MM.1S (cell line): Measurements from ENCODE around the gene SLC12A7.

Experiments
- DNase-seq: peaks from one replicate; pipeline ENCODE4 v3.0.0-alpha.2; 2015
- H2AFZ ChIP-seq: fragments of 300-600 bp; sonication (generic); 2 replicates; pipeline ENCODE4 v1.6.0; 2016; ENCODE audit warnings: antibody characterized with exemption, low read length
- H3F3A ChIP-seq: fragments of 300-600 bp; sonication (generic); 2 replicates; pipeline ENCODE4 v1.6.1; 2016; ENCODE audit warnings: mild to moderate bottlenecking, antibody characterized with exemption, low read length, moderate library complexity, mixed read lengths; ENCODE audit not compliant: insufficient read depth
- H3K27ac ChIP-seq: fragments of 300-600 bp; sonication (generic); 2 replicates; pipeline ENCODE4 v1.5.1; 2016; ENCODE audit warnings: mild to moderate bottlenecking, low read length
- H3K27me3 ChIP-seq: fragments of 300-600 bp; sonication (generic); replicated peaks from 2 replicates; pipeline ENCODE4 v1.6.0; 2016; ENCODE audit warnings: low read length; ENCODE audit not compliant: insufficient read depth
- H3K36me3 ChIP-seq: fragments of 300-600 bp; sonication (generic); replicated peaks from 2 replicates; pipeline ENCODE4 v1.6.1; 2016; ENCODE audit warnings: mild to moderate bottlenecking, low read length, mixed read lengths; ENCODE audit not compliant: insufficient read depth
- H3K4me1 ChIP-seq: fragments of 300-600 bp; sonication (generic); 2 replicates; pipeline ENCODE4 v1.6.1; 2016; ENCODE audit warnings: low read length, mixed read lengths
- H3K4me2 ChIP-seq: fragments of 300-600 bp; sonication (generic); 2 replicates; pipeline ENCODE4 v1.6.0; 2016; ENCODE audit warnings: low read depth, low read length
- H3K4me3 ChIP-seq: fragments of 300-600 bp; sonication (generic); 2 replicates; pipeline ENCODE4 v1.5.1; 2016; ENCODE audit warnings: low read length, mixed read lengths
- H3K79me2 ChIP-seq: fragments of 300-600 bp; sonication (generic); 2 replicates; pipeline ENCODE4 v1.6.1; 2016; ENCODE audit warnings: mixed run types, low read length, mixed read lengths
- H3K9ac ChIP-seq: fragments of 300-600 bp; sonication (generic); 2 replicates; pipeline ENCODE4 v1.6.1; 2016; ENCODE audit warnings: low read length, mixed read lengths
- H3K9me2 ChIP-seq: fragments of 300-600 bp; sonication (generic); replicated peaks from 2 replicates; pipeline ENCODE4 v1.6.1; 2016; ENCODE audit warnings: mild to moderate bottlenecking, low read length, mixed read lengths; ENCODE audit not compliant: insufficient read depth
- H3K9me3 ChIP-seq: fragments of 300-600 bp; sonication (generic); replicated peaks from 2 replicates; pipeline ENCODE4 v1.6.1; 2016; ENCODE audit warnings: mild to moderate bottlenecking, low read length, mixed read lengths; ENCODE audit not compliant: insufficient read depth
- H4K20me1 ChIP-seq: fragments of 300-600 bp; sonication (generic); 2 replicates; pipeline ENCODE4 v1.6.1; 2016; ENCODE audit warnings: mild to moderate bottlenecking, low read length, moderate library complexity, mixed read lengths; ENCODE audit not compliant: insufficient read depth
- EZH2 ChIP-seq: fragments of 300-600 bp; sonication (generic); optimal IDR thresholded peaks from 2 replicates; pipeline ENCODE3; 2017; ENCODE audit warnings: low read depth, mild to moderate bottlenecking, antibody characterized with exemption, low read length, mixed read lengths
- EZH2phosphoT487 ChIP-seq: fragments of 300-600 bp; sonication (generic); IDR thresholded peaks from 2 replicates; pipeline ENCODE4 v1.6.1; 2018; ENCODE audit warnings: antibody characterized with exemption, low read length
- TF ChIP-seq, protein P1 (sequence below): fragments of 300-600 bp; sonication (generic); IDR thresholded peaks from 2 replicates; pipeline ENCODE4 v1.5.1; 2016; ENCODE audit warnings: antibody characterized with exemption, low read length, mixed read lengths

The SLC12A7 gene

GRCh38 chr5:1054799-1055775 is 56.8 kb downstream of the SLC12A7 start:
- Histone ChIP-seq H3K27me3 (no peaks in the 10 kb centered on the region), H3K4me1 (peaks cover 16% of the 10 kb centered on the region)

GRCh38 chr5:1054018-1054798 is 57.7 kb downstream of the SLC12A7 start:
- no peak overlapping the region for H3K4me3 ChIP-seq
- no peaks in the 10 kb centered on the region for H3K9me2 ChIP-seq
- H3K4me2 ChIP-seq = no peak overlapping the region
- no peaks in the 10 kb centered on the region for H3K36me3 ChIP-seq
- H4K20me1 ChIP-seq = no peaks in the 10 kb centered on the region
- peaks cover 16% of the 10 kb centered on the region for H3K4me1 ChIP-seq
- H3K79me2 ChIP-seq = no peaks in the 10 kb centered on the region
- peaks cover 11% of the 10 kb centered on the region for H3F3A ChIP-seq
- no peaks in the 10 kb centered on the region for H3K27me3 ChIP-seq
- no peak overlapping the region for H3K27ac ChIP-seq
- H2AFZ ChIP-seq = no peak overlapping the region
- H3K9ac ChIP-seq = no peak overlapping the region
- H3K9me3 ChIP-seq = no peaks in the 10 kb centered on the region
- DNase-seq = no peak
- TF ChIP-seq EZH2 = no peak
- TF ChIP-seq, protein P1, sequence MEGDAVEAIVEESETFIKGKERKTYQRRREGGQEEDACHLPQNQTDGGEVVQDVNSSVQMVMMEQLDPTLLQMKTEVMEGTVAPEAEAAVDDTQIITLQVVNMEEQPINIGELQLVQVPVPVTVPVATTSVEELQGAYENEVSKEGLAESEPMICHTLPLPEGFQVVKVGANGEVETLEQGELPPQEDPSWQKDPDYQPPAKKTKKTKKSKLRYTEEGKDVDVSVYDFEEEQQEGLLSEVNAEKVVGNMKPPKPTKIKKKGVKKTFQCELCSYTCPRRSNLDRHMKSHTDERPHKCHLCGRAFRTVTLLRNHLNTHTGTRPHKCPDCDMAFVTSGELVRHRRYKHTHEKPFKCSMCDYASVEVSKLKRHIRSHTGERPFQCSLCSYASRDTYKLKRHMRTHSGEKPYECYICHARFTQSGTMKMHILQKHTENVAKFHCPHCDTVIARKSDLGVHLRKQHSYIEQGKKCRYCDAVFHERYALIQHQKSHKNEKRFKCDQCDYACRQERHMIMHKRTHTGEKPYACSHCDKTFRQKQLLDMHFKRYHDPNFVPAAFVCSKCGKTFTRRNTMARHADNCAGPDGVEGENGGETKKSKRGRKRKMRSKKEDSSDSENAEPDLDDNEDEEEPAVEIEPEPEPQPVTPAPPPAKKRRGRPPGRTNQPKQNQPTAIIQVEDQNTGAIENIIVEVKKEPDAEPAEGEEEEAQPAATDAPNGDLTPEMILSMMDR = no peak
- TF ChIP-seq EZH2phosphoT487 = no peak

More at GRCh38 chr5:1054799-1055775, 56.8 kb downstream of the SLC12A7 start:
- no peaks in the 10 kb centered on the region for H3K79me2 ChIP-seq
- no peaks in the 10 kb centered on the region for H4K20me1 ChIP-seq
- no peak overlapping the region for H3K27ac ChIP-seq
- H3K9me3 ChIP-seq = no peaks in the 10 kb centered on the region
- H3K4me3 ChIP-seq = no peak overlapping the region
- no peaks in the 10 kb centered on the region for H3K36me3 ChIP-seq
- no peak for DNase-seq
- peaks cover 11% of the 10 kb centered on the region for H3F3A ChIP-seq
- no peaks in the 10 kb centered on the region for H3K9me2 ChIP-seq
- TF ChIP-seq EZH2phosphoT487 = no peak
- TF ChIP-seq EZH2 = no peak
- TF ChIP-seq, protein P1 = no peak
- H3K4me2 ChIP-seq = no peak overlapping the region
- H3K9ac ChIP-seq = no peak overlapping the region
- no peak overlapping the region for H2AFZ ChIP-seq

GRCh38 chr5:1053391-1054017 is 58.4 kb downstream of the SLC12A7 start:
- Histone ChIP-seq H3K36me3 (no peaks in the 10 kb centered on the region), H3K4me2 (no peak overlapping the region), H3K79me2 (no peaks in the 10 kb centered on the region), H3F3A (peaks cover 11% of the 10 kb centered on the region), H3K27me3 (no peaks in the 10 kb centered on the region), H3K4me3 (no peak overlapping the region), H4K20me1 (no peaks in the 10 kb centered on the region), H3K27ac (no peak overlapping the region), H3K4me1 (peaks cover 16% of the 10 kb centered on the region), H2AFZ (no peak overlapping the region), H3K9me3 (no peaks in the 10 kb centered on the region), H3K9me2 (no peaks in the 10 kb centered on the region), H3K9ac (no peak overlapping the region)
- no peak for DNase-seq
- TF ChIP-seq EZH2 (no peak), EZH2phosphoT487 (no peak)
- TF ChIP-seq, protein P1 = no peak
